GM12872 (cell line): ENCODE measurements around the gene MNAT1.

Experiments used
- CTCF ChIP-seq: IDR thresholded peaks from 3 replicates; pipeline ENCODE4 v1.5.1; 2011; ENCODE audit warnings: low read depth, mild to moderate bottlenecking, low read length, moderate library complexity; ENCODE audit not compliant: insufficient read depth

MNAT1 gene

GRCh38 chr14:60971271-60971670 is 236.7 kb downstream of the MNAT1 start:
- no peak for TF ChIP-seq CTCF

GRCh38 chr14:60972295-60972694 is 237.7 kb downstream of the MNAT1 start:
- TF ChIP-seq CTCF, result no peak

- TF ChIP-seq CTCF, result no peak
These were observed 238.5 kb downstream of the MNAT1 start for GRCh38 chr14:60973070-60973469.

GRCh38 chr14:60974090-60974651 is 239.6 kb downstream of the MNAT1 start:
- no peak for TF ChIP-seq CTCF

- TF ChIP-seq CTCF, result no peak
These were observed 241.0 kb downstream of the MNAT1 start for GRCh38 chr14:60975551-60975950.

- no peak for TF ChIP-seq CTCF
These were observed 243.3 kb downstream of the MNAT1 start for GRCh38 chr14:60977847-60978246.

- no peak for TF ChIP-seq CTCF
These were observed 246.5 kb downstream of the MNAT1 start, which contains the start of the genes SLC38A6 and TRMT5 for GRCh38 chr14:60980811-60981632. Gene SLC38A6 (plus strand): TSS chr14:60981245. CDS start chr14:60981278, 33 bp downstream. Gene TRMT5 (minus strand): TSS chr14:60981079. CDS start chr14:60980973, 106 bp downstream.
